Activated T-cell treated with anti-CD3 and anti-CD28 coated beads, Interleukin-2, amount 50 U/mL, for 72 hours (primary cell): ENCODE results near the gene UBE2F. TPM values are rescaled to one million over a fixed set of nuclear protein-coding genes. Genes with fewer than 3 reads are reported as not detected.

Experiments used
- ATAC-seq, 2 donors: fragments of 150-1000 bp; cut with Tn5 transposase; replicated peaks in 1 of 2; 2 replicates each; pipeline ENCODE4 v1.10.0; 2021; ENCODE audit warnings: moderate library complexity in 2 of 2, mild to moderate bottlenecking in 1 of 2
- DNase-seq, 2 donors: peaks; one replicate each; pipeline ENCODE4 v3.0.0; 2021 to 2022; ENCODE audit warnings: mixed read lengths in 1 of 2
- H3K27ac Mint-ChIP-seq: one replicate; pipeline ENCODE4 v1.8.0; 2022; ENCODE audit warnings: mild to moderate bottlenecking, moderate library complexity, mixed read lengths
- H3K27me3 Mint-ChIP-seq: one replicate; pipeline ENCODE4 v1.8.0; 2022; ENCODE audit warnings: low read depth, mixed read lengths
- H3K36me3 Mint-ChIP-seq, 2 donors: one replicate each; pipeline ENCODE4 v1.8.0; 2022; ENCODE audit warnings: mixed read lengths in 2 of 2, mild to moderate bottlenecking in 1 of 2; ENCODE audit not compliant: insufficient read depth in 2 of 2
- H3K4me1 Mint-ChIP-seq: one replicate; pipeline ENCODE4 v1.8.0; 2022; ENCODE audit warnings: low read depth, mixed read lengths
- H3K4me3 Mint-ChIP-seq, 2 donors: one replicate each; pipeline ENCODE4 v1.8.0; 2022; ENCODE audit warnings: mild to moderate bottlenecking in 2 of 2, mixed read lengths in 2 of 2, moderate library complexity in 2 of 2
- H3K9me3 Mint-ChIP-seq, 2 donors: one replicate each; pipeline ENCODE4 v1.8.0; 2022; ENCODE audit warnings: mixed read lengths in 2 of 2
- total RNA-seq, 2 donors: library from RNA; stranded (reverse); gene quantifications; one replicate each; pipeline ENCODE4 v1.2.3, GENCODE V29; 2022

UBE2F gene, protein sequence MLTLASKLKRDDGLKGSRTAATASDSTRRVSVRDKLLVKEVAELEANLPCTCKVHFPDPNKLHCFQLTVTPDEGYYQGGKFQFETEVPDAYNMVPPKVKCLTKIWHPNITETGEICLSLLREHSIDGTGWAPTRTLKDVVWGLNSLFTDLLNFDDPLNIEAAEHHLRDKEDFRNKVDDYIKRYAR
- 10 to 100 TPM; 73.6 to 81.7 TPM for total RNA-seq

DNA sequence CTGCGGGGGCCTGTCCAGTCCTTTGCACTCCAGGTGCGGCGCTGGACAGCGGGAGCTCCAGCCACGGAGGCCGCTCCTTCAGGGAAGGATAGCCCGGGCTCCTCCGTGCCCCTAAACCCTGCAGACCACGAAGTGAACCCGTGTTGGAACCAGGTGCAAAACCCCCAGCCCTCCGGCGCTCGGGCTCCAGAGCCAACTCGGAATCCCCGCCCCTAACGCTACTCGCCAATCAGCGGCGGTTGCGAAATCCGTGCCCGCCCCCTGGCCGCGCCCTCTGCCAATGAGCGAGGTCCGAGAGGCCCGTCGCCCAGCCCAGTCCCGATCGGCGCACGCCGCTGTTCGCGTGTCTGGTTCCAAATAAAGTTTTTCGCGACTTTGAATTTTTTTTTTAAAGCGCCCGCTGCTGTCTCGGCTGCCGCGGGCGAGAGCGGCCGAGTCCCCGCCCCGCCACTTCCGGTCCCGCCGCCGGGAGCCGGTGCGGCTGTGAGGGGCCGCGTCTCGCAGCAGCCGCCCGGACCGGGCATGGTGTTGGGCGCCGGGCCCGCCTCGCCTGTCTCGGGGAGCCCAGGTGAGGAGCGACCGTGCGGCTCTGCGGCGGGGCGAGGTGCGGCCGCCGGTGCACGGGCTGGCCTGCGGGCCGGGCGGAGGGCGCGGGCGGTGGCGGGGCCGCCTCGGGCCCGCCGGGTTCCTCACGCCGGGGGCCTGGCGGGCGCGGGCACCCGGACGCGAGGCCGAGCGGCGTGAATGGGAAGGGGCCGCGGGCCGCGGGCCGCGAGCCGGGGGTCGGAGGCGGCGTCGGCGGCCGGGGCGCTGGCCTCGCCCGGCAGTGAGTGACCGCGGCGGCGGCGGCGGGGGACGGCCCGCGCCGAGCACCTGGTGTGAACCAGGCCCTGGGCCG, at the start of gene UBE2F:
Gene UBE2F, plus strand, starts transcription at position 450 of the 898 bp plus-strand sequence. CDS start 6,094 bp downstream, outside the sequence.
- Mint-ChIP-seq H3K27me3 (no peaks in the 10 kb centered on the region), H3K27ac (peak within 1 kb of the TSS; percentile 48), H3K36me3 (peaks cover 7 to 10% of the 10 kb centered on the region in 2 donors), H3K9me3 (peaks cover 4 to 7% of the 10 kb centered on the region in 2 donors), H3K4me1 (peaks cover 48% of the 10 kb centered on the region), H3K4me3 (peak within 1 kb of the TSS; percentile 86 to 87)
- ATAC-seq (peak; percentile 94 to 95), DNase-seq (peak; percentile 98)

DNA sequence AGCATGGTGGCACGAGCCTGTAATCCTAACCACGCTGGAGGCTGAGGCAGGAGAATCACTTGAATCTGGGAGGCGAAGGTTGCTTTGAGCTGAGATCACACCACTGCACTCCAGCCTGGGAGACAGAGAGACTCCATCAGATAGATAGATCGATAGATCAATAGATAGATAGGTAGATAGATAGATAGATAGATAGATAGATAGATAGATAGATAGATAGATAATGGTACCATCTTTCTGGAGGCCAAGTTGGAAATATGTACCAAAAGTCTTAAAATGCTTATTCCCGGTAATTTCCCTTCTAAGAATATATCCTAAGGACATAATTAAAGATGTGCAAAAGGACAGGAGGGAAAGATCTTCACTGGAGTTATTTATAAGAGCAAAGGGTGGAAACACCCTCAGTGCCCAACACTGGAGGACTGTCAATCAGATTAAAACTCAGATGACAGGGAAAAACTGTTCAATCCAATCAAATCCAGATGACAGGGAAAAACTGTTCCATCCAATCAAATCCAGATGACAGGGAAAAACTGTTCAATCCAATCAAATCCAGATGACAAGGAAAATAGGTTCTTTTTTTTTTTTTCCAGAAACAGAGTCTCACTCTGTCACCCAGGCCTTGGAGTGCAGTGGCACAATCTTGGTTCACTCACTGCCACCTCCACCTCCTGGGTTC, 49.0 kb upstream of the UBE2F start:
- ATAC-seq, result no peak
- Mint-ChIP-seq H3K4me3 (no peak overlapping the region), H3K27me3 (no peaks in the 10 kb centered on the region), H3K27ac (no peak overlapping the region), H3K4me1 (peaks cover 15% of the 10 kb centered on the region), H3K36me3 (no peaks in the 10 kb centered on the region), H3K9me3 (no peaks in the 10 kb centered on the region)
- no peak for DNase-seq

GRCh38 chr2:237919593-237919992, 47.2 kb upstream of the UBE2F start:
- H3K4me3 Mint-ChIP-seq, result no peak overlapping the region
- no peak overlapping the region for H3K27ac Mint-ChIP-seq
- peaks cover 30% of the 10 kb centered on the region for H3K4me1 Mint-ChIP-seq
- no peaks in the 10 kb centered on the region for H3K27me3 Mint-ChIP-seq
- H3K36me3 Mint-ChIP-seq, result no peaks in the 10 kb centered on the region
- ATAC-seq (no peak), DNase-seq (no peak)
- peaks cover 2% of the 10 kb centered on the region in 2 donors for H3K9me3 Mint-ChIP-seq

DNA sequence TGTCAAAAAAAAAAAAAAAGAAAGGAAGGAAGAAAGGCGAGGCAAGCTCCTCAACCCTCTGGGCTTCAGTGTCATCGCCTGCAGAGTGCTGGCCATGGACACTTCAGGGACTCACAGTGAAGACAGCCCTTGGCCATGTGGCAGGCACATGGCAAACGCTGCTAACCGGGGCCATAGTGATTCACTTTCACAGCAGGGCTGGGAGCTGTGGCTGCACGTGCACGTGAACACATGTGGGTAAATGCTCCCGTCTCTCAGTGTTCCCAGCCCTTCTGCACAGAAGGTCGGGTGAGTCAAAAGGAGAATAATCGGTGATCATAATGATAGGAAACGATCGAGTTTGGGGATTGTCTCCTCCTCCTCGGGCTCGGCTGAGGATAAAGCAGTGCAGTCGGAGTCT, 46.1 kb upstream of the UBE2F start:
- no peak for DNase-seq
- Mint-ChIP-seq H3K36me3 (no peaks in the 10 kb centered on the region), H3K4me3 (no peak overlapping the region), H3K27me3 (no peaks in the 10 kb centered on the region), H3K9me3 (peaks cover 2% of the 10 kb centered on the region in 2 donors), H3K27ac (no peak overlapping the region), H3K4me1 (peaks cover 34% of the 10 kb centered on the region)
- ATAC-seq, result no peak

GRCh38 chr2:237921967-237922492, 44.8 kb upstream of the UBE2F start:
- DNase-seq (no peak), ATAC-seq (no peak)
- Mint-ChIP-seq H3K4me1 (peaks cover 46% of the 10 kb centered on the region), H3K27me3 (no peaks in the 10 kb centered on the region), H3K27ac (no peak overlapping the region), H3K4me3 (no peak overlapping the region), H3K9me3 (peaks cover 2% of the 10 kb centered on the region in 2 donors), H3K36me3 (no peaks in the 10 kb centered on the region)

DNA sequence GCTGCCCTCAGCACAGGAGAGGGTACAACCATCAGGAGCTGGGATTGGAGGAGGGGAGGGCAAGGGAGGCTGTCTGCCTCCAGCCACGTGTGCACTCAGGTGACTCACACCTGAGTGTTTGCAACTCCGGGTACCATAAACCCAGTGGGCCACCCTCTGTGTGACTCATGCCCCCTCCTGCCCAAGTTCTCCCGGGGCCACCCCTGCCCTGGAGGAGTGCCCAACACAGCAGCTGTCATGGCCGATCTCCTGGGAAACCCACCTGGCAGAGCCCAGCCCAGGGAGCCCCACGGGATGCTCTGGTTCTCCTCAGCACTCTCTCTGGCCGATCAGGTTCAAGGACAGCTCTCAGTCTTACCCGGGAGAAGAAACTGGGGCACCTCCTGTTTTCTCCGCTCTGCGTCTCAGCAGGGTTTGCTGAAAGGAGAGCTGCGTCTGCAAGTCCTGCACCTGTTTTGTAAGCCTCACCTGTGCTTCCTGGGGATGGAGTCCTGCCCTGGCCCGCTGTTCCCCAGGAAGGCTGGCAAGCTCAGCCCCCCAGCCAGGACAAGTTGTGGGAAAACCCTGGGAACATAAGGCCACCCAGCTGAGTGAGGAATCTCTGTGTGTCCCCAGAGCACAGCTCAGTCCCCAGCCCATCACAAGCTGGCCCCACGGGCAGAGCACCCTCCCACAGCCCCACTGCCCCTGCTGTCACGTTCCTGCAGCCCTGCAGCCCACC, 44.0 kb upstream of the UBE2F start:
- Mint-ChIP-seq H3K36me3 (no peaks in the 10 kb centered on the region), H3K4me1 (peaks cover 51% of the 10 kb centered on the region), H3K9me3 (peaks cover 2% of the 10 kb centered on the region in 2 donors), H3K27ac (no peak overlapping the region), H3K4me3 (peak overlapping the region; percentile 18 to 64), H3K27me3 (no peaks in the 10 kb centered on the region)
- DNase-seq (peak in 1 of 2 donors; percentile 35), ATAC-seq (peak; percentile 58 to 61)

- peaks cover 2 to 4% of the 10 kb centered on the region in 2 donors for H3K9me3 Mint-ChIP-seq
- peak; percentile 97 for ATAC-seq
- H3K4me1 Mint-ChIP-seq, result peaks cover 51% of the 10 kb centered on the region
- H3K27ac Mint-ChIP-seq, result peak overlapping the region; percentile 46
- H3K36me3 Mint-ChIP-seq, result no peaks in the 10 kb centered on the region
- DNase-seq, result peak; percentile 84 to 90
- H3K27me3 Mint-ChIP-seq, result no peaks in the 10 kb centered on the region
- H3K4me3 Mint-ChIP-seq, result peak overlapping the region; percentile 64 to 71
These were observed 43.2 kb upstream of the UBE2F start for GRCh38 chr2:237923481-237924163.

GRCh38 chr2:237924164-237924534, 42.7 kb upstream of the UBE2F start:
- no peak for ATAC-seq
- peak overlapping the region; percentile 63 to 71 for H3K4me3 Mint-ChIP-seq

DNA sequence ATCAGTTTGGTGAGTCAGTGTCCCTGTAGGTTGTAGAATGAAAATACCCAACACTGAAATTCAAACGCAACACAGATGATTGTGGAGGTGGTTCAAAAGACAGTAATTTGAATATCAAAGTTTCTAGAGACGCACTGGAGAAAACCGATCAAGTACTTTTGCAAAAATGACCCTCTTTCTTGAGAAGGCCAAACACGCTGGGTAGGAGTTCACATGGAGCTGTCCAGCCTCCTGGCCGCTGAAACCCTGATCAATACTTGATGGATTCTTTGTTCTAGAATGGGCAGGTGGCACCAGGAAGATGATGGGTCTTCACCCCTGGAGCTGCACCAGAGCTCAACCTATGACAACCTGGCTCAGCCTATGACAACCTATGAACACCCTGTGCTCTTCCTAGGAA, 39.7 kb upstream of the UBE2F start:
- H3K4me1 Mint-ChIP-seq, result peaks cover 53% of the 10 kb centered on the region
- no peaks in the 10 kb centered on the region for H3K27me3 Mint-ChIP-seq
- ATAC-seq (no peak), DNase-seq (no peak)
- peaks cover 0 to 4% of the 10 kb centered on the region in 2 donors for H3K36me3 Mint-ChIP-seq
- peaks cover 6 to 7% of the 10 kb centered on the region in 2 donors for H3K9me3 Mint-ChIP-seq
- no peak overlapping the region for H3K4me3 Mint-ChIP-seq
- no peak overlapping the region for H3K27ac Mint-ChIP-seq

More at GRCh38 chr2:237924164-237924534, 42.7 kb upstream of the UBE2F start:
- peaks cover 2 to 4% of the 10 kb centered on the region in 2 donors for H3K9me3 Mint-ChIP-seq
- no peak for DNase-seq
- H3K27ac Mint-ChIP-seq, result peak overlapping the region; percentile 46
- peaks cover 48% of the 10 kb centered on the region for H3K4me1 Mint-ChIP-seq
- H3K36me3 Mint-ChIP-seq, result no peaks in the 10 kb centered on the region
- no peaks in the 10 kb centered on the region for H3K27me3 Mint-ChIP-seq

DNA sequence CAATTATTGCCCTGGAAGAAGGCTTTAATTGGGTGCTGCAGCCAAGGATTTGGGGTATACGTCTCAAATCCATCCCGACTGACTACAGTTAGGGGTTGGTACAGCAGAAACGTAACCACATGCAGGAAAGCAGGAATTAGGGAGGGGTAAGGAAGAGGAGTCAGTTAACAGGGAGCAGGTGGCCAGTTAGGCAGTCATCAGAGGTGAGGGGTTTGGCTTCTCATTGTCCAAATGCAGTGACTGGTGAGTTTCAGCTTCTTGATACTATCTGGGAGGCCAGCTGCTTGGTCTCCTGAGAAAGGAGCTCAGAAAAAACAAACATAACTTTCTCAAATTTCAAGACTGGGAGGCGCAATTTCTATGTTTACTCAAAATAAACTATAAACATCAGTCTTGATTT, 38.8 kb upstream of the UBE2F start:
- no peak for ATAC-seq
- peaks cover 0 to 4% of the 10 kb centered on the region in 2 donors for H3K36me3 Mint-ChIP-seq
- peaks cover 6 to 7% of the 10 kb centered on the region in 2 donors for H3K9me3 Mint-ChIP-seq
- no peaks in the 10 kb centered on the region for H3K27me3 Mint-ChIP-seq
- no peak overlapping the region for H3K27ac Mint-ChIP-seq
- H3K4me1 Mint-ChIP-seq, result peaks cover 53% of the 10 kb centered on the region
- DNase-seq, result no peak
- no peak overlapping the region for H3K4me3 Mint-ChIP-seq

DNA sequence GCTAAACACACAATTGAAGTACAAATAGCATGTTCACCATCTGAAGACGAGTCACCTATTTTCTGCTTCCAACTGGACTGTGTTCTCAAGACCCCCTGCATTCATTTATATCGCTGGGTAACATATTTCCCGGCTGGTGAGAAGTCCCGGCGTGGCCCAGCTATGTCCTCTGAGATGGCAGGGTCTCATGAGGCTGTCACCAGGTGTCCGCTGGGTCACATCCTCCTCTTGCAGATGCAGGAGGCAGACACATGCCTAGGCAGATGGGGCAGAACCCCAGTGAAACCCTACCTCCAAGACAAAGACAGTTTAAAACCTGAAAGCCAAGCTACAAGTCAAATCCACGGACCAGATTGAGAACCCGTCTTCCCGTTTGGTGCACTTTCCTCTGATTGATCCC, 36.8 kb upstream of the UBE2F start:
- DNase-seq (no peak), ATAC-seq (no peak)
- Mint-ChIP-seq H3K36me3 (peaks cover 0 to 4% of the 10 kb centered on the region in 2 donors), H3K9me3 (peaks cover 4 to 5% of the 10 kb centered on the region in 2 donors), H3K27ac (no peak overlapping the region), H3K27me3 (no peaks in the 10 kb centered on the region), H3K4me3 (no peak overlapping the region), H3K4me1 (peaks cover 54% of the 10 kb centered on the region)

DNA sequence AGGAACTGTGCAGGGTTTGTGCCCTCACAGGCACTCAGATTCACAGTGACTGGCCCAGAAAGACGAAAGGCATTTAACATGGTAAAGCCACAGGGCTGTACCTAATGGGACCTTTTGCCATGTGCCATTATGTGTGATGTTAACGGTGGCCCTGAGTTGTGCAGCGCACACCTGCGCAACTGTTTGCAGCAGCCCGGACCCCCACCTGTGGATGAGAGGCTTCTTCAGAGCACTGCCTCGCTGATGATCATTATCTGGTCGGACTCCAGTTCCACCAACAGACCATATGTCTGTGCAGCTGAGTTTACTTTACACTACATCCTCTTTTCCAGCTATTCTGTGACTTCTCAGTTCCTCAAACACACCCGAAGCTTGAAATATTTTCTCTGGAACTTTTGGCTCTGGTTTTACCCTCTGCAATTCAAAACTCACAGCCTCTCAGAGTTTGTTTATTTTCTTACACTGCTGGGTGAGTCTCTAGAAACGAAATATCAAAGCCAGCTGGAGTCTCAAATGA, 35.6 kb upstream of the UBE2F start:
- no peak overlapping the region for H3K4me3 Mint-ChIP-seq
- H3K27ac Mint-ChIP-seq, result no peak overlapping the region
- H3K27me3 Mint-ChIP-seq, result no peaks in the 10 kb centered on the region
- peaks cover 52% of the 10 kb centered on the region for H3K4me1 Mint-ChIP-seq
- peaks cover 0 to 4% of the 10 kb centered on the region in 2 donors for H3K36me3 Mint-ChIP-seq
- DNase-seq, result no peak
- H3K9me3 Mint-ChIP-seq, result peaks cover 4 to 5% of the 10 kb centered on the region in 2 donors
- ATAC-seq, result no peak
